Kidney (tissue), 14 donors: ENCODE data around the gene ERP44. TPM values are rescaled to one million over a fixed set of nuclear protein-coding genes. Genes with fewer than 3 reads are reported as not detected.

Experiments
- DNase-seq, 5 donors: peaks; one replicate each; pipeline ENCODE4 v3.0.0-alpha.2; 2013 to 2020
- FAIRE-seq: peaks from 2 replicates; lab custom pipeline; 2012; peaks lifted over from hg19 to GRCh38; lab: Jason Lieb, UNC
- H3K27ac ChIP-seq, 2 donors: one replicate each; pipeline ENCODE4 v1.7.0; 2013; ENCODE audit warnings: low read depth in 2 of 2, low read length in 2 of 2, inconsistent platforms in 1 of 2
- H3K27me3 ChIP-seq: one replicate; pipeline ENCODE4 v1.7.1; 2013; ENCODE audit warnings: low read length, inconsistent platforms; ENCODE audit not compliant: control insufficient read depth, insufficient read depth
- H3K36me3 ChIP-seq, 3 donors: one replicate each; pipeline versions ENCODE4 v1.7.0 to v1.7.1; 2013; ENCODE audit warnings: low read length in 3 of 3, control low read depth in 1 of 3, inconsistent platforms in 1 of 3; ENCODE audit not compliant: insufficient read depth in 3 of 3, control insufficient read depth in 2 of 3
- H3K4me1 ChIP-seq, 3 donors: one replicate each; pipeline versions ENCODE4 v1.7.0 to v1.7.1; 2013; ENCODE audit warnings: low read length in 3 of 3, inconsistent platforms in 1 of 3, low read depth in 1 of 3; ENCODE audit not compliant: control insufficient read depth in 2 of 3, insufficient read depth in 2 of 3
- H3K4me3 ChIP-seq, 3 donors: one replicate each; pipeline versions ENCODE4 v1.7.0 to v1.8.1; 2013; ENCODE audit warnings: low read length in 3 of 3, control low read depth in 1 of 3, inconsistent platforms in 1 of 3
- H3K9ac ChIP-seq, 3 donors: one replicate each; pipeline versions ENCODE4 v1.7.0 to v1.7.1; 2013; ENCODE audit warnings: low read length in 3 of 3, control low read depth in 1 of 3, inconsistent platforms in 1 of 3
- H3K9me3 ChIP-seq, 3 donors: one replicate each; pipeline versions ENCODE4 v1.7.0 to v1.7.1; 2013; ENCODE audit warnings: low read length in 3 of 3, control low read depth in 1 of 3, inconsistent platforms in 1 of 3; ENCODE audit not compliant: control insufficient read depth in 2 of 3, insufficient read depth in 1 of 3
- CTCF ChIP-seq: IDR thresholded peaks from 3 replicates; pipeline ENCODE4 v1.5.1; 2012; ENCODE audit warnings: mild to moderate bottlenecking, moderate library complexity, borderline replicate concordance; ENCODE audit not compliant: insufficient read depth; ENCODE audit errors: extremely low read depth
- intact Hi-C: fragments of 100-400 bp; cut with DNase I; formaldehyde crosslinking; loops from one replicate; pipeline ENCODE4 v1.11.1; 2022
- polyA plus RNA-seq: library from polyadenylated mRNA; stranded (reverse); fragments of 350-450 nt; fragmentation: Illumina TruSeq; extraction: RNeasy Lipid Tissue Mini Kit (QIAGEN cat#74804); gene quantifications from one replicate; pipeline ENCODE4 v1.2.3, GENCODE V29; 2014; ENCODE audit warnings: low read depth, low replicate concordance; ENCODE audit not compliant: insufficient read depth
- total RNA-seq: library from RNA; stranded (reverse); fragmentation: NEBNext Ultra II Directional; extraction: Animal tissue kit (Norgen Biotek cat#: 25700); gene quantifications from one replicate; pipeline ENCODE4 v1.2.1, GENCODE V29; 2021
- donor health status: control.
- donor health status: control.
- donor health status: control.
- donor health status: control.
- donor health status: control.
- donor health status: DM: yes; HTN: yes; CAD: no.
- donor health status: Normal renal cell carcinoma (clear cell type).

Gene ERP44
- total and polyA plus RNA-seq, 2 donors from 2014 or later = 22.3 to 24.1 TPM

- no peak for TF ChIP-seq CTCF
- FAIRE-seq = no peak
- no peak overlapping the region for H3K27ac ChIP-seq
- H3K36me3 ChIP-seq = peaks cover 0 to 9% (median 2%) of the 10 kb centered on the region in 3 donors
- intact Hi-C loops = no loop called here
- DNase-seq = no peak
- no peak overlapping the region for H3K4me3 ChIP-seq
- no peak overlapping the region for H3K9ac ChIP-seq
- H3K27me3 ChIP-seq = no peaks in the 10 kb centered on the region
- no peaks in the 10 kb centered on the region for H3K9me3 ChIP-seq
- H3K4me1 ChIP-seq = no peaks in the 10 kb centered on the region
Measured at GRCh38 chr9:100134731-100135130, 35.9 kb upstream of the ERP44 start.

- no peak for FAIRE-seq
- peaks cover 0 to 9% (median 2%) of the 10 kb centered on the region in 3 donors for H3K36me3 ChIP-seq
- intact Hi-C loops = no loop called here
- H3K9ac ChIP-seq = no peak overlapping the region
- no peak for TF ChIP-seq CTCF
- no peak for DNase-seq
- H3K27ac ChIP-seq = no peak overlapping the region
- H3K9me3 ChIP-seq = no peaks in the 10 kb centered on the region
- no peaks in the 10 kb centered on the region for H3K4me1 ChIP-seq
- H3K27me3 ChIP-seq = no peaks in the 10 kb centered on the region
- no peak overlapping the region for H3K4me3 ChIP-seq
Measured at GRCh38 chr9:100131875-100132430, 33.2 kb upstream of the ERP44 start.

- Histone ChIP-seq H3K9me3 (no peaks in the 10 kb centered on the region), H3K4me3 (no peak overlapping the region), H3K9ac (no peak overlapping the region), H3K27ac (no peak overlapping the region), H3K4me1 (no peaks in the 10 kb centered on the region), H3K36me3 (peaks cover 0 to 9% (median 2%) of the 10 kb centered on the region in 3 donors), H3K27me3 (no peaks in the 10 kb centered on the region)
- intact Hi-C loops = no loop called here
- no peak for DNase-seq
- no peak for FAIRE-seq
- TF ChIP-seq CTCF = no peak
Measured at GRCh38 chr9:100131216-100131615, 32.4 kb upstream of the ERP44 start.

- H3K4me1 ChIP-seq = no peaks in the 10 kb centered on the region
- no peaks in the 10 kb centered on the region for H3K27me3 ChIP-seq
- no peak overlapping the region for H3K4me3 ChIP-seq
- no peaks in the 10 kb centered on the region for H3K9me3 ChIP-seq
- FAIRE-seq (no peak), DNase-seq (no peak)
- no peak overlapping the region for H3K9ac ChIP-seq
- TF ChIP-seq CTCF = no peak
- intact Hi-C loops = no loop called here
- H3K27ac ChIP-seq = no peak overlapping the region
- H3K36me3 ChIP-seq = peaks cover 0 to 9% (median 2%) of the 10 kb centered on the region in 3 donors
Measured at GRCh38 chr9:100129772-100130171, 31.0 kb upstream of the ERP44 start.
